ENCODE results near the gene MOBP.

MOBP gene

GRCh38 chr3:39501968-39502837 is 34.7 kb downstream of the MOBP start:
- no peak for DNase-seq

GRCh38 chr3:39502838-39503145 is 35.3 kb downstream of the MOBP start:
- DNase-seq = no peak

- DNase-seq = no peak
Observed at GRCh38 chr3:39505866-39506742, 38.6 kb downstream of the MOBP start.

GRCh38 chr3:39506863-39507262 is 39.4 kb downstream of the MOBP start:
- DNase-seq = no peak

GRCh38 chr3:39513791-39514369 is 46.4 kb downstream of the MOBP start:
- no peak for DNase-seq

GRCh38 chr3:39515681-39516441 is 48.4 kb downstream of the MOBP start:
- no peak for DNase-seq

- DNase-seq = no peak
Observed at GRCh38 chr3:39519103-39519502, 51.6 kb downstream of the MOBP start.

GRCh38 chr3:39519554-39520288 is 52.2 kb downstream of the MOBP start:
- no peak for DNase-seq

- DNase-seq = no peak
Observed at GRCh38 chr3:39521456-39521855, 54.0 kb downstream of the MOBP start.

- no peak for DNase-seq
Observed at GRCh38 chr3:39524107-39524506, 56.6 kb downstream of the MOBP start.

- no peak for DNase-seq
Observed at GRCh38 chr3:39528844-39529243, 61.4 kb downstream of the MOBP start.

GRCh38 chr3:39529577-39529976 is 62.1 kb downstream of the MOBP start:
- DNase-seq = no peak

- no peak for DNase-seq
Observed at GRCh38 chr3:39531066-39531465, 63.6 kb downstream of the MOBP start.

GRCh38 chr3:39531665-39532064 is 64.2 kb downstream of the MOBP start:
- no peak for DNase-seq

GRCh38 chr3:39532777-39533176 is 65.3 kb downstream of the MOBP start:
- DNase-seq = no peak

- DNase-seq = no peak
Observed at GRCh38 chr3:39533226-39533625, 65.7 kb downstream of the MOBP start.

GRCh38 chr3:39540162-39540921 is 72.9 kb downstream of the MOBP start:
- no peak for DNase-seq

GRCh38 chr3:39541442-39541841 is 74.0 kb downstream of the MOBP start:
- no peak for DNase-seq

GRCh38 chr3:39541917-39542329 is 74.4 kb downstream of the MOBP start:
- no peak for DNase-seq

GRCh38 chr3:39542588-39542988 is 75.1 kb downstream of the MOBP start:
- DNase-seq = no peak

- no peak for DNase-seq
Observed at GRCh38 chr3:39548282-39548681, 80.8 kb downstream of the MOBP start.
